ENCODE results near the gene ALOXE3. TPM values are rescaled to one million over a fixed set of nuclear protein-coding genes. Genes with fewer than 3 reads are reported as not detected.

The ALOXE3 gene
- total and polyA plus RNA-seq, 8 donors: 0.12 to 0.43 TPM; not detected in 6

- H3K4me3 ChIP-seq: no peak overlapping the region
- TF ChIP-seq POLR2AphosphoS5 (IDR thresholded peaks at IDR 0.05): no peak
- TF ChIP-seq EP300 (IDR thresholded peaks at IDR 0.05): no peak
- no peak for TF ChIP-seq CTCF (IDR thresholded peaks at IDR 0.05)
- TF ChIP-seq POLR2A (IDR thresholded peaks at IDR 0.05): no peak
- no peaks in the 10 kb centered on the region for H3K36me3 ChIP-seq
- intact Hi-C loops (cut with DNase I; ENCODE audit: low total_unique reads): no loop called here
- peaks cover 10 to 21% (median 17%) of the 10 kb centered on the region in 4 donors for H3K4me1 ChIP-seq
- no peak for DNase-seq
- H3K27me3 ChIP-seq: peaks cover 0 to 16% (median 0%) of the 10 kb centered on the region in 3 donors
- H3K9me3 ChIP-seq: no peaks in the 10 kb centered on the region
- 77 to 87% (median 86%) methylated on average over 7 of the region's 7 CpGs for WGBS, 5 donors
- H3K27ac ChIP-seq: no peak overlapping the region
These were observed 66.5 kb downstream of the ALOXE3 start for GRCh38 chr17:8051831-8052230.

DNA sequence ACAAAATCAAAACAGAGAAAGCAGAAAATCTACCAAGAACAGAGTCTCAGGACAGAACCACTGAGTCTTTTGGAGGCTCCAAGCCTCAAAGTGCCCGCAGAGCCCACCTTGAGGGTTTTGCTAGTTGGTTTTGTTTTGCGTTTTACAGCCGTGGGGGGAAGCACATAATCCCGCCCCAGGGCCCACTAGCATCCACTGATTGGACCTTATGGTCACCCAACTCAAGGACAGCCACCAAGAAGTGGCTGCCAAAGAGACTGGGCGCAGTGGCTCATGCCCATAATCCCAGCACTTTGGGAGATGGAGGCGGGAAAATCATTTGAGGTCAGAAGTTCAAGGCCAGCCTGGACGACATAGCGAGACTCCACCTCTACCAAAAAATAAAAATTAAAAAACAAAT lies 69.6 kb downstream of the ALOXE3 start:
- no peak for DNase-seq

DNA sequence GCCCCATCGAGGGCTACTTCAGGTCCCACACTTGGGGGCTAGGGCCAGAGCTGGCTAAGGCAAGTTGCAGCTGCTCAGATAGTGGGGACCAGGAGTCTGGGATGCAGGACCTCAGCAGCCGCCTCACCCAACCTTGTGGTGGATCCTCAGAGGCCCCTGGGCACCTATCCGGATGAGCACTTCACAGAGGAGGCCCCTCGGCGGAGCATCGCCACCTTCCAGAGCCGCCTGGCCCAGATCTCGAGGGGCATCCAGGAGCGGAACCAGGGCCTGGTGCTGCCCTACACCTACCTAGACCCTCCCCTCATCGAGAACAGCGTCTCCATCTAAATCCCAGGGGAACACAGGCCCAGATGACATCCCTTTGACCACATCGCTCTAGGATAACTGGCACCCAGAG lies 70.1 kb downstream of the ALOXE3 start:
- no peak overlapping the region for H3K27ac ChIP-seq
- intact Hi-C loops (cut with DNase I; ENCODE audit: low total_unique reads): no loop called here

More for the DNA sequence above, 69.6 kb downstream of the ALOXE3 start:
- WGBS, 5 donors: 89 to 95% (median 91%) methylated on average over 8 of the region's 8 CpGs
- no peak overlapping the region for H3K27ac ChIP-seq
- H3K27me3 ChIP-seq: peaks cover 0 to 28% (median 0%) of the 10 kb centered on the region in 3 donors
- H3K9me3 ChIP-seq: no peaks in the 10 kb centered on the region
- no peak overlapping the region for H3K4me3 ChIP-seq
- intact Hi-C loops (cut with DNase I; ENCODE audit: low total_unique reads): no loop called here
- TF ChIP-seq CTCF (IDR thresholded peaks at IDR 0.05) (no peak), EP300 (IDR thresholded peaks at IDR 0.05) (no peak), POLR2AphosphoS5 (IDR thresholded peaks at IDR 0.05) (no peak), POLR2A (IDR thresholded peaks at IDR 0.05) (no peak)
- no peaks in the 10 kb centered on the region for H3K4me1 ChIP-seq
- no peaks in the 10 kb centered on the region for H3K36me3 ChIP-seq

GRCh38 chr17:8047769-8048110 lies 70.6 kb downstream of the ALOXE3 start:
- Histone ChIP-seq H3K4me1 (no peaks in the 10 kb centered on the region), H3K36me3 (no peaks in the 10 kb centered on the region), H3K27ac (no peak overlapping the region), H3K4me3 (no peak overlapping the region), H3K9me3 (no peaks in the 10 kb centered on the region), H3K27me3 (peaks cover 0 to 28% (median 0%) of the 10 kb centered on the region in 3 donors)
- 86 to 96% (median 93%) methylated on average over 3 to 4 of the region's 4 CpGs for WGBS, 5 donors
- intact Hi-C loops (cut with DNase I; ENCODE audit: low total_unique reads): no loop called here
- TF ChIP-seq EP300 (IDR thresholded peaks at IDR 0.05) (no peak), POLR2A (IDR thresholded peaks at IDR 0.05) (no peak)
- no peak for DNase-seq

More for the DNA sequence above, 70.1 kb downstream of the ALOXE3 start:
- Histone ChIP-seq H3K4me3 (no peak overlapping the region), H3K4me1 (no peaks in the 10 kb centered on the region), H3K9me3 (no peaks in the 10 kb centered on the region), H3K27me3 (peaks cover 0 to 28% (median 0%) of the 10 kb centered on the region in 3 donors), H3K36me3 (no peaks in the 10 kb centered on the region)
- WGBS, 5 donors: 93 to 96% (median 93%) methylated on average over 10 to 12 of the region's 12 CpGs
- TF ChIP-seq EP300 (IDR thresholded peaks at IDR 0.05) (no peak), POLR2A (IDR thresholded peaks at IDR 0.05) (no peak), CTCF (IDR thresholded peaks at IDR 0.05) (no peak), POLR2AphosphoS5 (IDR thresholded peaks at IDR 0.05) (no peak)
- DNase-seq: no peak

GRCh38 chr17:8046929-8047768 lies 71.2 kb downstream of the ALOXE3 start:
- no peak for TF ChIP-seq POLR2AphosphoS5 (IDR thresholded peaks at IDR 0.05)
- no peak for TF ChIP-seq POLR2A (IDR thresholded peaks at IDR 0.05)
- no peak for TF ChIP-seq CTCF (IDR thresholded peaks at IDR 0.05)
- no peak for TF ChIP-seq EP300 (IDR thresholded peaks at IDR 0.05)
- Histone ChIP-seq H3K27ac (no peak overlapping the region), H3K27me3 (peaks cover 0 to 28% (median 0%) of the 10 kb centered on the region in 3 donors), H3K9me3 (no peaks in the 10 kb centered on the region), H3K4me1 (no peaks in the 10 kb centered on the region), H3K4me3 (no peak overlapping the region), H3K36me3 (no peaks in the 10 kb centered on the region)
- no peak for DNase-seq
- intact Hi-C loops (cut with DNase I; ENCODE audit: low total_unique reads): no loop called here
- 83 to 91% (median 86%) methylated on average over 19 to 24 of the region's 24 CpGs for WGBS, 5 donors

Data from stomach (tissue), 9 donors.